Parathyroid adenoma (tissue), 2 donors: ENCODE measurements around the gene PRELID3B.

Experiments
- H2AFZ ChIP-seq: fragments of 300-600 bp; sonication (generic); one replicate; pipeline ENCODE4 v1.7.0; 2017; ENCODE audit warnings: antibody characterized with exemption, mild to moderate bottlenecking
- H3K27ac ChIP-seq: fragments of 300-600 bp; sonication (generic); one replicate; pipeline ENCODE4 v1.7.0; 2017
- H3K27me3 ChIP-seq: fragments of 300-600 bp; sonication (generic); one replicate; pipeline ENCODE4 v1.7.0; 2017; ENCODE audit warnings: low read length; ENCODE audit not compliant: control insufficient read depth, insufficient read depth
- H3K36me3 ChIP-seq: fragments of 300-600 bp; sonication (generic); one replicate; pipeline ENCODE4 v1.7.0; 2017; ENCODE audit warnings: low read length; ENCODE audit not compliant: control insufficient read depth, insufficient read depth
- H3K4me1 ChIP-seq: fragments of 300-600 bp; sonication (generic); one replicate; pipeline ENCODE4 v1.7.0; 2017; ENCODE audit warnings: control low read depth
- H3K4me2 ChIP-seq: fragments of 300-600 bp; sonication (generic); one replicate; pipeline ENCODE4 v1.7.0; 2017; ENCODE audit warnings: low read length
- H3K4me3 ChIP-seq: fragments of 300-600 bp; sonication (generic); one replicate; pipeline ENCODE4 v1.7.0; 2017; ENCODE audit warnings: low read depth, low read length
- H3K79me2 ChIP-seq: fragments of 300-600 bp; sonication (generic); one replicate; pipeline ENCODE4 v1.7.0; 2017; ENCODE audit warnings: control low read depth
- H3K9ac ChIP-seq: fragments of 300-600 bp; sonication (generic); one replicate; pipeline ENCODE4 v1.7.0; 2017; ENCODE audit warnings: mild to moderate bottlenecking
- H3K9me3 ChIP-seq: fragments of 300-600 bp; sonication (generic); one replicate; pipeline ENCODE4 v1.7.0; 2017; ENCODE audit warnings: low read length; ENCODE audit not compliant: control insufficient read depth
- CTCF ChIP-seq: fragments of 300-600 bp; sonication (generic); IDR thresholded peaks from one replicate; pipeline ENCODE4 v1.7.0; 2017; ENCODE audit warnings: antibody characterized with exemption, mild to moderate bottlenecking
- donor health status: primary hyperparathyroidism.

PRELID3B gene

GRCh38 chr20:59042151-59042795, at the start of gene PRELID3B:
Gene PRELID3B, minus strand, starts transcription at chr20:59042786. Its CDS starts 56 bp downstream, at chr20:59042730.
- no peaks in the 10 kb centered on the region for H3K36me3 ChIP-seq
- no peak for TF ChIP-seq CTCF
- H3K9ac ChIP-seq: peak within 1 kb of the TSS; percentile 23
- H3K27me3 ChIP-seq: no peaks in the 10 kb centered on the region
- H3K9me3 ChIP-seq: no peaks in the 10 kb centered on the region
- peak within 1 kb of the TSS; percentile 85 for H2AFZ ChIP-seq
- peaks cover 2% of the 10 kb centered on the region for H3K4me1 ChIP-seq
- peak within 1 kb of the TSS; percentile 68 for H3K4me2 ChIP-seq
- peaks cover 19% of the 10 kb centered on the region for H3K79me2 ChIP-seq
- H3K4me3 ChIP-seq: peak within 1 kb of the TSS; percentile 73
- peak within 1 kb of the TSS; percentile 68 for H3K27ac ChIP-seq

- H3K79me2 ChIP-seq: no peaks in the 10 kb centered on the region
- no peaks in the 10 kb centered on the region for H3K36me3 ChIP-seq
- H3K27me3 ChIP-seq: no peaks in the 10 kb centered on the region
- no peaks in the 10 kb centered on the region for H3K9me3 ChIP-seq
- H3K4me3 ChIP-seq: no peak overlapping the region
- no peak overlapping the region for H3K27ac ChIP-seq
- no peaks in the 10 kb centered on the region for H3K4me1 ChIP-seq
- no peak overlapping the region for H3K9ac ChIP-seq
- no peak overlapping the region for H3K4me2 ChIP-seq
- peak; percentile 93 for TF ChIP-seq CTCF
- no peak overlapping the region for H2AFZ ChIP-seq
These were observed 45.3 kb upstream of the PRELID3B start for GRCh38 chr20:59087829-59088433.

- H3K4me2 ChIP-seq: no peak overlapping the region
- H3K79me2 ChIP-seq: no peaks in the 10 kb centered on the region
- H3K27ac ChIP-seq: no peak overlapping the region
- H3K4me3 ChIP-seq: no peak overlapping the region
- H3K36me3 ChIP-seq: no peaks in the 10 kb centered on the region
- no peak overlapping the region for H2AFZ ChIP-seq
- H3K9me3 ChIP-seq: no peaks in the 10 kb centered on the region
- no peaks in the 10 kb centered on the region for H3K27me3 ChIP-seq
- H3K4me1 ChIP-seq: no peaks in the 10 kb centered on the region
- no peak for TF ChIP-seq CTCF
- H3K9ac ChIP-seq: no peak overlapping the region
These were observed 44.3 kb upstream of the PRELID3B start for GRCh38 chr20:59086923-59087322.

GRCh38 chr20:59084041-59084850, 41.7 kb upstream of the PRELID3B start:
- H3K9ac ChIP-seq: no peak overlapping the region
- no peak overlapping the region for H3K4me2 ChIP-seq
- H3K27me3 ChIP-seq: no peaks in the 10 kb centered on the region
- no peak overlapping the region for H2AFZ ChIP-seq
- no peak overlapping the region for H3K27ac ChIP-seq
- TF ChIP-seq CTCF: no peak
- H3K36me3 ChIP-seq: no peaks in the 10 kb centered on the region
- no peak overlapping the region for H3K4me3 ChIP-seq
- H3K4me1 ChIP-seq: no peaks in the 10 kb centered on the region
- H3K79me2 ChIP-seq: no peaks in the 10 kb centered on the region
- H3K9me3 ChIP-seq: no peaks in the 10 kb centered on the region
